GM12864 (cell line): ENCODE measurements around the gene TLE5.

ENCODE experiments used
- DNase-seq: peaks from one replicate; pipeline ENCODE4 v3.0.0-alpha.2; 2011; ENCODE audit warnings: low read depth
- H3K4me3 ChIP-seq: 2 replicates; pipeline ENCODE4 v1.5.1; 2011; ENCODE audit warnings: mild to moderate bottlenecking, low read depth, low read length, control low read depth
- TF ChIP-seq, protein P1 (sequence below): IDR thresholded peaks from 2 replicates; pipeline ENCODE4 v1.5.1; 2011; ENCODE audit warnings: low read depth, mild to moderate bottlenecking, moderate library complexity, low read length, control low read depth, inconsistent platforms; ENCODE audit errors: missing control alignments

TLE5 gene

DNA sequence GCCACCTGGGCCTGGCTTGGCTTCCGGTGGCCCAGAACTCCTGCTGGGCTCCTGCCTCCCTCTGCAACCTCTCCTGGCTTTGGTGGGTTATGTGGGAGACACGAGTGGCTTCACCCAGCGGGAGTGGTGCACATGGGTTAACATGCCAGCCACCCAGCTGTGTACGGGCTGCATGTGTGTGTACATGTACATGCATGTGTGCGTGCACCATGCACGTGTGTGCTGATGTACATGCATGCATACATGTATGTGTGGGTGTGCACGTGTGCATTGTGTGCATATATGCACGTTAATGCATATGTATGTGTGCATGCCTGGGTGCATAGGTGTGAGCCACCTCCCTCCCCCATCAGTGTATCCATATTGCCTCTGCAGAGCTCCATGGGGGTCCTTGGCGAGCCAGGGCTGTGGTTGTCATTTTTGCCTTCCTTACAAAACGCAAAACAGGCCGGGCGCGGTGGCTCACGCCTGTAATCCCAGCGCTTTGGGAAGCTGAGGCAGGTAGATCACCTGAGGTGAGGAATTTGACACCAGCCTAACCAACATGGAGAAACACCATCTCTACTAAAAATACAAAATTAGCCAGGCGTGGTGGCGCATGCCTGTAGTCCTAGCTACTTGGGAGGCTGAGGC is 44.3 kb upstream of the TLE5 start:
- DNase-seq, result no peak
- TF ChIP-seq, protein P1, sequence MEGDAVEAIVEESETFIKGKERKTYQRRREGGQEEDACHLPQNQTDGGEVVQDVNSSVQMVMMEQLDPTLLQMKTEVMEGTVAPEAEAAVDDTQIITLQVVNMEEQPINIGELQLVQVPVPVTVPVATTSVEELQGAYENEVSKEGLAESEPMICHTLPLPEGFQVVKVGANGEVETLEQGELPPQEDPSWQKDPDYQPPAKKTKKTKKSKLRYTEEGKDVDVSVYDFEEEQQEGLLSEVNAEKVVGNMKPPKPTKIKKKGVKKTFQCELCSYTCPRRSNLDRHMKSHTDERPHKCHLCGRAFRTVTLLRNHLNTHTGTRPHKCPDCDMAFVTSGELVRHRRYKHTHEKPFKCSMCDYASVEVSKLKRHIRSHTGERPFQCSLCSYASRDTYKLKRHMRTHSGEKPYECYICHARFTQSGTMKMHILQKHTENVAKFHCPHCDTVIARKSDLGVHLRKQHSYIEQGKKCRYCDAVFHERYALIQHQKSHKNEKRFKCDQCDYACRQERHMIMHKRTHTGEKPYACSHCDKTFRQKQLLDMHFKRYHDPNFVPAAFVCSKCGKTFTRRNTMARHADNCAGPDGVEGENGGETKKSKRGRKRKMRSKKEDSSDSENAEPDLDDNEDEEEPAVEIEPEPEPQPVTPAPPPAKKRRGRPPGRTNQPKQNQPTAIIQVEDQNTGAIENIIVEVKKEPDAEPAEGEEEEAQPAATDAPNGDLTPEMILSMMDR, result no peak
- H3K4me3 ChIP-seq, result no peak overlapping the region

DNA sequence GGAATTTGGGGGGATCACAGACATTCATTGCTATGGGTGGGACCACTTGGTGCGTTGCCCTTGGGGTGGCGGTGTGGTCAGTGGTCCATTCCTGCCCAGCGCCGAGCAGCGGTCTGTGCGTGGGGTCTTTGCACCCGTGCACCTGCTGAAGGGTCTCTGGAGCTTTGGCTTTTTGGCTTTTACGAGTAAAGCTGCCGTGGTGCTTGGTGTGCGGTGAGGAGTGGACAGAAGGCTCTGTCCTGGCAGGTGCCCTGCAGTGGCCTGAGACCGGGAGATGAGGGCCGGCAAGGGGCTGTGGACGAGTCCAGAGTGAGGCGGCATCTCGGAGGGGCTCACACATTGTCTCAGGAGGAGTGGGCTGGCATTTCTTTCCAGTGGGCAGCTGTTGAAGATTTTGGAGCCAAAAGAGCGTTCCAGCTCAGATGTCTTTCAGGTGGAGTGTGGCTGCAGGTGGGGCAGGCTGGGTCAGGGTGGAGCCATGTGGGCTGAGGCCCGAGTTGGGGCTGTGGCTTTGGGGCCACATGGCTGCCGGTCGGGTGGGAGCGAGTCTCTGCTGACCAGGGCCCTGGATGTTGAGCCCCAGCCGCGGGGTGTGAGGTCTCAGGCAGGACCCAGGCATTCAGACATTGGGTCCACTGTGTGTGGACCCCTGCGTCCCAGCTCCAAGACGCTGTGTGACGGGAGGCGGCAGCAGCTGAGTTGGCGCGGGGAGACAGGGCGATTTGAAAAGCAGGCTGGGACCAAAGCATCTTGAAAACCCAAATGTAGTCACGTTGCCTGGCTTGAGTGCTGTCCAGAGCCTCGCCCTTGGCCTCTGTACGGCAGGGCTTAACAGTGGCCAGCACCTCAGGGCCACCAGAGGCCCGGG is 43.6 kb upstream of the TLE5 start:
- H3K4me3 ChIP-seq, result no peak overlapping the region
- no peak for DNase-seq

DNA sequence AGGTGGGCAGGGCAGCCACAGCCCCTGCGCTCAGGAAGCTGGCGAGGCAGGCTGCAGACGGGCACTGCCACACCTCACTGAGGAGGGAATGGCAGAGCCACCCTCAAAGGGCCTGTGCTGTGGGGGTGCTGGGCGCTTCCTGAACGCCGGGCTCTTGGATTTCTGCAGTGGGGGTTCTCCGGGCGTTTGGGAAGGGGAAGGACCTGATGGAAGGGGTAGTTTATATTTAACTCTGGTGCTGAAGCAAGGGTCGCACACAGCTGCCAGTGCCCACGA is 42.4 kb upstream of the TLE5 start:
- DNase-seq, result no peak
- no peak overlapping the region for H3K4me3 ChIP-seq
- TF ChIP-seq, protein P1, result no peak

More for the DNA sequence above, 43.6 kb upstream of the TLE5 start:
- TF ChIP-seq, protein P1, result no peak

DNA sequence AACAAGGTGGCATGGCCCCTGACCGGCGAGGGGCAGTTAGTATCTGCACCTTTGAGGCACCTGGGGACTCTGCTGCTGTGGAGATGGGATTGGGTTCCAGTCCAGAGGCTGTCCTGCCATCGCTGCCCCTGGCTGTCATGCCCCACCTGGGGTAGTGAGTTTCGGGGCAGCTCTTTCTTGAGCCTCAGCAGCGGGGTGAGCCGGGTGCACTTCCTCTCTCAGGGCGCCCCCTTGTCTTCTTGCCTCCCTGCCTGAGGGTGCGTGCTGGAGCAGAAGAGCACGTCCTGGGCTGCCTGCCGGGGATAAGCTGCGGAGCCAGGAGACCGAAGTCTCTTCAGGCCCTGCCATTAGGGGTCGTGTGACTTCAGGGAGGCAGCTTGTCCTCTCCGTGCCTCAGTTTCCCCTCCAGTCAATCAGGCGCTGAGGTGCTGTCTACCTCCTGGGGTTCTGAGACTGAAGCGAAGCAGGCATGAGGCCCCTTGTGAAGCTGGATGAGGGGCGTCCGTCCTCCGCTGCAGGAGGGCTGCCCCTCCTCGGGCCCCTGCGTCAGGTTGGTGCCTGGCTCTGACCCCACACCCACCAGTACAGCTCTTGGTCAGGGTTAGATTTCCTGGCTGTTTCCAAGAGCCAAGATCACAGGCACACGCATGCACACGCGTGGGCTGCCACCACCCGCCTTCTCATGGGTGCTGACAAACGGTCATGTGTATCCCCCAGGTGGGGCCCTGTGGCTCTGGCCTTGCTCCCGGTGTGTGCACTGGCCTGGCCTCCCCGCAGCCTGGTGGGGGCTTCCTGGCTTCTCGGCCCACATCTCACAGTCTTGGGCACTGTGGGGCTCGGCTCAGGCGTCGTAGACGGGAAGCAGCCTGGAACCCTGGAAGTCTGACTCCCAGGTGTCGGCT is 40.2 kb upstream of the TLE5 start:
- DNase-seq, result no peak
- TF ChIP-seq, protein P1, result no peak
- H3K4me3 ChIP-seq, result no peak overlapping the region

DNA sequence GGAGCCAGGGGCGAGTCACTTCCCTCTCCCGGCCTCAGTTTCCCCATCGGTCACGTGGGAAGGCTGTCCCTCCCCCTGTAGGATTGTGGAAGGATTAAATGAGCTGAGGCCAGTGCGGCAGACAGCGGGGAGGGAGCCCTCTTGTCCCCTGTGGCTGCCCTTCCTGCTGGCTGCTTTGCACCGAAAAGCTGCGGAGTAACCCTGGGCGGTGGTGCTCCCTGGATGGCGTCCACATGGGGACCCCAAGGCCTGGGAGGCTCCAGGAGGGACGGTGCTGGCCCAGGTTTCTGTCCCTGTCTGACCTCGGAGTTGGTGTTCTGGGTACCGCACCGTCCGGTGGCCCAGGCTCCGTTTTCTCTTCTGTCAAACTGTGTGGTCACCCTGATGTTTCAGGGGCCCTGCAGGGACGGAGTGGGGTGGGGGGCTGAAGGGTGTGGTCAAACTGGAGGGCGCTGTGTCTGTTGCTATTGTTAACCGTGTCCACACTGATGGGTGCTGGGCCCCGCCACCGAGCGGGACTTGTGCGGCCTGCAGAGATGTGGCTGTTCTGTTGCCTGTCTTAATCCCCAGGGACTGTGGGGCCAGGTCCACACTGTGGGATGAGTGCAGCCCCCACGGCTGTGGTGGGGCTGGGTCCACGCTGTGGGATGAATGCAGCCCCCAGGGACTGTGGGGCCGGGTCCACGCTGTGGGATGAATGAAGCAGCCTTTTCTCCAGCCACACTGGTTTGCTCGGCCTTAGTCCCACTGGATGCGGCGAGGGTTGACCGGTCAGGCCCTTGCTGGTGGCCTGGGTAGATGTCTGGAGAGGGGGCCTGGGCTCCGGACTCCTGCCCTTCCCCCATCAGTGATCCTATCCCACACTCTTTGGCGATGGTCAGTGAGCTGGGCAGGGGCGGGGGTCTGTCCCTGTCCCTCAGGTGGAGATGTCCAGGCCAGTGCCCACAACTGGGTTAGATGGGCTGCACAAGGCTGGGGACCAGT is 38.7 kb upstream of the TLE5 start:
- H3K4me3 ChIP-seq, result no peak overlapping the region
- no peak for DNase-seq
- TF ChIP-seq, protein P1, result no peak

DNA sequence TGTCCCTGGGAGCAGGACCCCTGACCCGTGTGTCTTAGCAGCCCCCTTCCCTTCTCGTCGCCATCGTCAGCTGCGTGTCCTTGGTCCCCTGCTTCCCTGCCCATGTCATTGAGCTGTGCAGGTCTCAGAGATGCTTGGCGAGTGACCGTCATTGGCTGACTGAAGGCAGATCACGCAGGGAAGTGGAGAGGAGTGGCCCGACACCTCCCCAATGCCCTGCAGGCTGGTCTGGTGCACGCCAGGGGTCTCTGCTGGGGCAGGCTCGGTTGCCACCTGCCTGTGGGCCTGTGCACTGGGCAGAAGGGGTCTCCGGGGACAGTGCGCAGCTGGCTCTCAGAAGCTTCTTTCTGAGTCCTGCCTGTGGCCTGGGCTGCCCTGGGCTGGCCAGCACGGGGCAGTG is 38.0 kb upstream of the TLE5 start:
- no peak for DNase-seq
- no peak overlapping the region for H3K4me3 ChIP-seq
- TF ChIP-seq, protein P1, result no peak
